Thyroid gland (tissue), 4 donors: ENCODE measurements around the gene PREX1. TPM values are rescaled to one million over a fixed set of nuclear protein-coding genes. Genes with fewer than 3 reads are reported as not detected.

Experiments
- DNase-seq, 2 donors: peaks; one replicate each; pipeline ENCODE4 v3.0.0-alpha.2; 2019
- H3K27ac ChIP-seq, 3 donors: fragments of 200-600 bp; sonication (generic); 1 replicate in 2 of 3; 2 replicates in 1 of 3; pipeline ENCODE4 v1.5.1; 2016 to 2019; ENCODE audit warnings: mild to moderate bottlenecking in 1 of 3, moderate library complexity in 1 of 3
- H3K27me3 ChIP-seq: fragments of 200-600 bp; sonication (generic); one replicate; pipeline ENCODE4 v1.5.1; 2019
- H3K36me3 ChIP-seq, 2 donors: fragments of 200-600 bp; sonication (generic); one replicate each; pipeline ENCODE4 v1.5.1; 2016 to 2019
- H3K4me1 ChIP-seq, 2 donors: fragments of 200-600 bp; sonication (generic); one replicate each; pipeline ENCODE4 v1.5.1; 2017 to 2019
- H3K4me3 ChIP-seq, 3 donors: fragments of 200-600 bp; sonication (generic); replicated peaks in 1 of 3; 1 replicate in 2 of 3; 2 replicates in 1 of 3; pipeline ENCODE4 v1.5.1; 2016; ENCODE audit warnings: mild to moderate bottlenecking in 1 of 3
- H3K9me3 ChIP-seq: fragments of 200-600 bp; sonication (generic); one replicate; pipeline ENCODE4 v1.5.1; 2017
- POLR2A ChIP-seq, 2 donors: fragments of 450-650 bp; IDR thresholded peaks; one replicate each; pipeline ENCODE4 v1.6.1; 2017; ENCODE audit warnings: antibody characterized with exemption in 2 of 2, mild to moderate bottlenecking in 2 of 2, moderate library complexity in 1 of 2
- WGBS, 2 donors: methylation state at CpG; one replicate each; pipeline ENCODE4 v1.1.5; 2017; 5-methylcytosine and 5-hydroxymethylcytosine counted together
- intact Hi-C: fragments of 100-400 bp; cut with DNase I; formaldehyde crosslinking; loops from one replicate; pipeline ENCODE4 v1.15.1; 2023
- total RNA-seq, 4 donors: library from RNA; depleted of rRNA; stranded (reverse); fragments of >200 nt; gene quantifications; one replicate each; pipeline ENCODE4 v1.2.3, GENCODE V29; 2016
- TF ChIP-seq, protein P1 (sequence below), 6 experiments: fragments of 200-600 bp in 3 of 6; fragments of 450-650 bp in 3 of 6; sonication (generic) in 3 of 6; IDR thresholded peaks; one replicate each; pipeline ENCODE4 v1.5.1; 2016 to 2019; ENCODE audit warnings: antibody characterized with exemption in 6 of 6, mild to moderate bottlenecking in 2 of 6, inconsistent platforms in 1 of 6, moderate library complexity in 1 of 6

The PREX1 gene
- total RNA-seq, 4 donors from 2014 or later = 10.2 to 42.7 (median 18.7) TPM

DNA sequence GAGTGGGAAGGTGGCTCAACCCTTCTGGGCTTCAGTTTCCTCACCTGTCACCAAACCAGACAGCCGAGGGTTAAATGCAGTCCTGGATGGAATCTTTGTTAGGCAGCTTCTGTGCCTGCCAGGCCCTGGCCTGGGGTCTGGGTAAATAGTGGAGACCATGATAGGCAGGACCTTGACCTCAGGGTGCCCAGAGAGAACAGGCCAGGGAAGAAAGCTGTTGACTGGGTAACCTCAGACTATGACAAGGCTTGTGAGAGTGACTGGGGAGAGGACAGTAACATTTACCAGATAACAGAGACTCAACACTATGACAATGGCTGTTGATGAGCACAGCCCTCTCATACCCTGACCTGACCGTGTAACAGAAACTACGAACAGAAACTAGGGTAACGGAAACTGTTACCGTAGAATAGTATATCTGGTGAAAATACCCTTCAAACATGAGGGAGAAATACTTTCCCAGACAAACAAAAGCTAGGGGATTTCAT, 218.3 kb downstream of the PREX1 start:
- no peaks in the 10 kb centered on the region for H3K9me3 ChIP-seq
- 77 to 78% methylated on average over 5 of the region's 5 CpGs for whole genome bisulfite sequencing, 2 donors
- intact Hi-C loops = no loop called here
- no peaks in the 10 kb centered on the region for H3K36me3 ChIP-seq
- DNase-seq = no peak
- no peaks in the 10 kb centered on the region for H3K27me3 ChIP-seq
- TF ChIP-seq, protein P1, sequence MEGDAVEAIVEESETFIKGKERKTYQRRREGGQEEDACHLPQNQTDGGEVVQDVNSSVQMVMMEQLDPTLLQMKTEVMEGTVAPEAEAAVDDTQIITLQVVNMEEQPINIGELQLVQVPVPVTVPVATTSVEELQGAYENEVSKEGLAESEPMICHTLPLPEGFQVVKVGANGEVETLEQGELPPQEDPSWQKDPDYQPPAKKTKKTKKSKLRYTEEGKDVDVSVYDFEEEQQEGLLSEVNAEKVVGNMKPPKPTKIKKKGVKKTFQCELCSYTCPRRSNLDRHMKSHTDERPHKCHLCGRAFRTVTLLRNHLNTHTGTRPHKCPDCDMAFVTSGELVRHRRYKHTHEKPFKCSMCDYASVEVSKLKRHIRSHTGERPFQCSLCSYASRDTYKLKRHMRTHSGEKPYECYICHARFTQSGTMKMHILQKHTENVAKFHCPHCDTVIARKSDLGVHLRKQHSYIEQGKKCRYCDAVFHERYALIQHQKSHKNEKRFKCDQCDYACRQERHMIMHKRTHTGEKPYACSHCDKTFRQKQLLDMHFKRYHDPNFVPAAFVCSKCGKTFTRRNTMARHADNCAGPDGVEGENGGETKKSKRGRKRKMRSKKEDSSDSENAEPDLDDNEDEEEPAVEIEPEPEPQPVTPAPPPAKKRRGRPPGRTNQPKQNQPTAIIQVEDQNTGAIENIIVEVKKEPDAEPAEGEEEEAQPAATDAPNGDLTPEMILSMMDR (IDR thresholded peaks at IDR 0.05) = no peak
- TF ChIP-seq POLR2A (IDR thresholded peaks at IDR 0.05) = no peak
- no peak overlapping the region for H3K27ac ChIP-seq
- H3K4me3 ChIP-seq = no peak overlapping the region
- H3K4me1 ChIP-seq = no peaks in the 10 kb centered on the region

DNA sequence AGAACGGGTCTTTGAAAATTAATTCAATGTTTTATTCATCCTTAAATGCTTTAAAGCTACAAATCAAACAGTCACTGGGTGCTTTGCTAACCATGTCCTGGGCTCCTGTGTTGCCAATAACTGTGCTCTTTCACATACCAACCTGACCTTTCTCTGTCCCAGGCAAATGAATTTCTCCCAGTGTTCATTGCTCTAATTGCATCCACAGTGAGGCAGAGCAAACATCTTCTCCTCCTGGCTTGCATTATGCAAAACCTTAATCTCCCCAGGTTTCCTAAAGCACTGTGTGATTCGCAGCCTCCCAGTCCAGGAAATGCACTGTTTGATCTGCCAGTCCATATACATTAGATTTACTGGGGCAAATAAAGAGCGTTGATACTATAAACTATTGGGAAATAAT, 219.0 kb downstream of the PREX1 start:
- WGBS, 2 donors = 83 to 85% methylated on average over 3 of the region's 3 CpGs

DNA sequence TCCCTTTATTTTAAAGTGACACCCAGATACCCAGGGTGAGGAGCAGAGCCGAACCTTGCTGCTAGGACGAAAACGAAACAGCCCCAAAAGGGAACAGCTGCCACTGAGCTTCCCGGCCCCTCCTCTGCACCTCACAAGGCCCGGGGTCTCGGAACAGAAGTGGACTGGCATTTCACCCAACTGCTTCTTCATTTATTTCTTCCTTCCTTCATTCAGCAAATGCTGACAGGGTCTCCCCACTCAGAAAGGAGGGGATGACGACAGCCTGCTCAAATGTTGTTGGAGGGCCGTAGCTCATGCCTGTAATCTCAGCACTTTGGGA, 220.3 kb downstream of the PREX1 start:
- Histone ChIP-seq H3K27ac (no peak overlapping the region), H3K9me3 (no peaks in the 10 kb centered on the region), H3K4me1 (no peaks in the 10 kb centered on the region), H3K36me3 (no peaks in the 10 kb centered on the region), H3K4me3 (no peak overlapping the region), H3K27me3 (no peaks in the 10 kb centered on the region)
- no peak for TF ChIP-seq POLR2A (IDR thresholded peaks at IDR 0.05)
- TF ChIP-seq, protein P1 (IDR thresholded peaks at IDR 0.05) = no peak
- DNase-seq = no peak
- WGBS, 2 donors = 82 to 92% methylated on average over 8 of the region's 8 CpGs
- intact Hi-C loops = no loop called here

More for the DNA sequence above, 219.0 kb downstream of the PREX1 start:
- Histone ChIP-seq H3K9me3 (no peaks in the 10 kb centered on the region), H3K36me3 (no peaks in the 10 kb centered on the region), H3K4me3 (no peak overlapping the region), H3K27ac (no peak overlapping the region), H3K27me3 (no peaks in the 10 kb centered on the region), H3K4me1 (no peaks in the 10 kb centered on the region)
- intact Hi-C loops = no loop called here
- DNase-seq = no peak
- TF ChIP-seq, protein P1 (IDR thresholded peaks at IDR 0.05) = no peak
- no peak for TF ChIP-seq POLR2A (IDR thresholded peaks at IDR 0.05)

DNA sequence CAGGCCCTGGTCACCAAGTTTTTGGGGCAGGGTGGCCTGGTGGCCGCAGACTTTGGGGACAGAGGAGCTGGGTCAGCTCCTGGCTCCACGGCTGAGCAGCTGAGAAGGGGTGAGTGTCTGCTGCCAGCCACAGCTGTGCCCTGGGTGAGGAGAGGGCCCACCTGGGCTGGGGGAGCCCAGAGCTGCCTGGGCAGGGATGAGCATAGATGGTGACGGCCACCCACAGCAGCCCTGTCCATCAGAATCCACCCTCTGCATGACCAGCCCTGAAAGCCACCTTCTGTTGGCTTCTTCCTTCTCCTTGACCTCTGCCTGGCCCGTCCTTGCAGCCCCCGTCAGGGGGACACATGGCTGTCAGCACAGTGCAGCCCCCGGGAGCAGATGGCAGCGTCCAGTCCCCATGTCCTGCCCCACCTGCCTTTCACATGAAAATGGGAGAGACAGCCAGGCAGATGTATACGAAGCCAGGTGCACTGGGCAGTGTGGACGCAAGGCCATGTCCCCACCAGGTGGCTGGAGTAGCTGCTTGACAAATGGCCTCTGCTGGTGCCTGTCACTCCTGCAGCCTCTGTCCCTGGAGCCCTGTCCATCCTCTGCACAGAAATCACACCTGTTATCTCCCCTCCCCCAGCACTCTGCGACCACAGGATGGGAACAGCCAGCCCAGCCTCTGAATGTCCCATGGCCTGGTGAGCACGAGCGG, 220.8 kb downstream of the PREX1 start:
- H3K4me3 ChIP-seq = no peak overlapping the region
- H3K9me3 ChIP-seq = no peaks in the 10 kb centered on the region
- no peaks in the 10 kb centered on the region for H3K4me1 ChIP-seq
- no peak for TF ChIP-seq POLR2A (IDR thresholded peaks at IDR 0.05)
- TF ChIP-seq, protein P1 (IDR thresholded peaks at IDR 0.05) = no peak
- no peaks in the 10 kb centered on the region for H3K27me3 ChIP-seq
- intact Hi-C loops = no loop called here
- DNase-seq = no peak
- no peaks in the 10 kb centered on the region for H3K36me3 ChIP-seq
- no peak overlapping the region for H3K27ac ChIP-seq
- 87 to 90% methylated on average over 10 to 11 of the region's 12 CpGs for WGBS, 2 donors

DNA sequence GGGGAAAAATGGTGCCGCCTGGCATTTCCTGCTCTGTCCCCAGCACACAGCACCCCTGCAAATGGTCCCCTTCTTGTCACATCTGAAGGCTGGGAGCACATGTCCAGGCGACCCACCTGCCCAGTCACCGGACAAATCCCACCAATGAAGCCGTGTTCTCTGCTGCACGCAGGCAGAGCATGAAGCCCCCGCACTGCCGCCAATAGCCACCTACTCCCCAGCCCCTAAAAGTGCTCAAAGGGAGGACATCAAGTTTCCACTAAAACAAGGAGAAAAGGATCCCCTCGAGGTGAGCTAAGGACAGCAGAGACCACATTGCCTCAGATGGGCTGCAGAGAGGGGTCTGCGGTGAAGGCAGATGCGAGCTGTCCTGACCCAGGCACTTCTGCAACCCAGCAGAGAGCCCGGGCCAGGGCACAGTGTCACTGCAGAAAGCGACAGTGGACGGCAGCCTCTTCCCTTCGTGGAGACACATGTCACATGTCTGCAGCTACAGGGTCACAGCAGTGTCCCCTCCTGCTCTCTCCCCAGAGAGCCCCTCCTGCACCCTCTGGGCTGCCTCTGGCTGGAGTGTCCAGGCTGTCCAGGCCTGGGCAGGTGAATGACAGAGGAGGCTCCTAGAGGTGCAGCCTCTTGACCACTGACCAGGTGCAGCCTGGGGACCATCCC, 221.5 kb downstream of the PREX1 start:
- intact Hi-C loops = no loop called here
- H3K36me3 ChIP-seq = no peaks in the 10 kb centered on the region
- H3K4me3 ChIP-seq = no peak overlapping the region
- 83 to 84% methylated on average over 9 to 12 of the region's 14 CpGs for WGBS, 2 donors
- no peaks in the 10 kb centered on the region for H3K27me3 ChIP-seq
- no peaks in the 10 kb centered on the region for H3K9me3 ChIP-seq
- TF ChIP-seq, protein P1 (IDR thresholded peaks at IDR 0.05) = no peak
- no peak for TF ChIP-seq POLR2A (IDR thresholded peaks at IDR 0.05)
- no peak for DNase-seq
- no peak overlapping the region for H3K27ac ChIP-seq
- no peaks in the 10 kb centered on the region for H3K4me1 ChIP-seq
